Glutamatergic neuron (in vitro differentiated cells): ENCODE results near the gene ENDOV. TPM values are rescaled to one million over a fixed set of nuclear protein-coding genes. Genes with fewer than 3 reads are reported as not detected.

Experiments used
- DNase-seq: peaks from one replicate; pipeline ENCODE4 v3.0.0; 2022
- H3K27ac Mint-ChIP-seq: one replicate; pipeline ENCODE4 v1.8.0; 2020; ENCODE audit warnings: mild to moderate bottlenecking, mixed read lengths, inconsistent platforms; ENCODE audit not compliant: unreplicated experiment
- H3K27me3 Mint-ChIP-seq: one replicate; pipeline ENCODE4 v1.8.0; 2020; ENCODE audit warnings: mild to moderate bottlenecking, moderate library complexity, mixed read lengths, inconsistent platforms; ENCODE audit not compliant: unreplicated experiment
- H3K36me3 Mint-ChIP-seq: one replicate; pipeline ENCODE4 v1.8.0; 2020; ENCODE audit warnings: mild to moderate bottlenecking, mixed read lengths, inconsistent platforms; ENCODE audit not compliant: unreplicated experiment
- H3K4me1 Mint-ChIP-seq: one replicate; pipeline ENCODE4 v1.8.0; 2020; ENCODE audit warnings: mild to moderate bottlenecking, low read depth, mixed read lengths, inconsistent platforms; ENCODE audit not compliant: unreplicated experiment
- H3K4me3 Mint-ChIP-seq: one replicate; pipeline ENCODE4 v1.8.0; 2020; ENCODE audit warnings: mild to moderate bottlenecking, mixed read lengths, inconsistent platforms; ENCODE audit not compliant: unreplicated experiment
- H3K9me3 Mint-ChIP-seq: one replicate; pipeline ENCODE4 v1.8.0; 2020; ENCODE audit warnings: mild to moderate bottlenecking, moderate library complexity, mixed read lengths, inconsistent platforms; ENCODE audit not compliant: unreplicated experiment
- total RNA-seq: library from RNA; stranded (reverse); fragmentation: NEBNext Ultra II Directional; extraction: Animal tissue kit (Norgen Biotek cat#: 25700); gene quantifications from one replicate; pipeline ENCODE4 v1.2.1, GENCODE V29; 2021; ENCODE audit not compliant: unreplicated experiment
- TF ChIP-seq, protein P1 (sequence below): fragments of 200-600 bp; sonication (generic); IDR thresholded peaks from one replicate; pipeline ENCODE4 v1.5.0; 2021; ENCODE audit not compliant: partially characterized antibody, unreplicated experiment

Gene ENDOV
- total RNA-seq, 1 donor from 2014 or later, result 42.1 TPM

DNA sequence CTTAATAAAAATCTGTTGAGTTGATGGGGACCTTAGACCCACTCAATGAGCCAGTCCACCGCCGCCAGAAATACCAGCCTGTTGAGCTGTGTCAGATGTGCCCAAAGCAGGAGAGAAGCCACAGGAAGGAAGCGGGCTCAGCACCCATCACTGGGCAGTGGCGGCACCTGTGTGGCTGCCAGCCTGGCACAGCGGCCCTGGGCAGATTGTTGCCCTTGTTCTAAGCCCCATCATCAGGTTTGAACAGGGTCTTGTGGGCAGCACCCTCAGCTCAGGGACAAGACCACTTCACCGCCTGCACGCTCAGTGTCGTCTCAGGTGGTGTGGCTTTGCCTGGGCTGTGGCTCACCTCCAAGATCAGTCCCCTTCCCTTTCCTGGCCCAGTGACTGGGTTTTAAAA lies 9.3 kb downstream of the ENDOV start:
- Mint-ChIP-seq H3K27me3 (peaks cover 8% of the 10 kb centered on the region), H3K4me1 (peaks cover 7% of the 10 kb centered on the region), H3K27ac (no peak overlapping the region), H3K9me3 (peaks cover 5% of the 10 kb centered on the region), H3K4me3 (no peak overlapping the region), H3K36me3 (no peaks in the 10 kb centered on the region)
- no peak for DNase-seq
- TF ChIP-seq, protein P1, sequence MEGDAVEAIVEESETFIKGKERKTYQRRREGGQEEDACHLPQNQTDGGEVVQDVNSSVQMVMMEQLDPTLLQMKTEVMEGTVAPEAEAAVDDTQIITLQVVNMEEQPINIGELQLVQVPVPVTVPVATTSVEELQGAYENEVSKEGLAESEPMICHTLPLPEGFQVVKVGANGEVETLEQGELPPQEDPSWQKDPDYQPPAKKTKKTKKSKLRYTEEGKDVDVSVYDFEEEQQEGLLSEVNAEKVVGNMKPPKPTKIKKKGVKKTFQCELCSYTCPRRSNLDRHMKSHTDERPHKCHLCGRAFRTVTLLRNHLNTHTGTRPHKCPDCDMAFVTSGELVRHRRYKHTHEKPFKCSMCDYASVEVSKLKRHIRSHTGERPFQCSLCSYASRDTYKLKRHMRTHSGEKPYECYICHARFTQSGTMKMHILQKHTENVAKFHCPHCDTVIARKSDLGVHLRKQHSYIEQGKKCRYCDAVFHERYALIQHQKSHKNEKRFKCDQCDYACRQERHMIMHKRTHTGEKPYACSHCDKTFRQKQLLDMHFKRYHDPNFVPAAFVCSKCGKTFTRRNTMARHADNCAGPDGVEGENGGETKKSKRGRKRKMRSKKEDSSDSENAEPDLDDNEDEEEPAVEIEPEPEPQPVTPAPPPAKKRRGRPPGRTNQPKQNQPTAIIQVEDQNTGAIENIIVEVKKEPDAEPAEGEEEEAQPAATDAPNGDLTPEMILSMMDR, result no peak

DNA sequence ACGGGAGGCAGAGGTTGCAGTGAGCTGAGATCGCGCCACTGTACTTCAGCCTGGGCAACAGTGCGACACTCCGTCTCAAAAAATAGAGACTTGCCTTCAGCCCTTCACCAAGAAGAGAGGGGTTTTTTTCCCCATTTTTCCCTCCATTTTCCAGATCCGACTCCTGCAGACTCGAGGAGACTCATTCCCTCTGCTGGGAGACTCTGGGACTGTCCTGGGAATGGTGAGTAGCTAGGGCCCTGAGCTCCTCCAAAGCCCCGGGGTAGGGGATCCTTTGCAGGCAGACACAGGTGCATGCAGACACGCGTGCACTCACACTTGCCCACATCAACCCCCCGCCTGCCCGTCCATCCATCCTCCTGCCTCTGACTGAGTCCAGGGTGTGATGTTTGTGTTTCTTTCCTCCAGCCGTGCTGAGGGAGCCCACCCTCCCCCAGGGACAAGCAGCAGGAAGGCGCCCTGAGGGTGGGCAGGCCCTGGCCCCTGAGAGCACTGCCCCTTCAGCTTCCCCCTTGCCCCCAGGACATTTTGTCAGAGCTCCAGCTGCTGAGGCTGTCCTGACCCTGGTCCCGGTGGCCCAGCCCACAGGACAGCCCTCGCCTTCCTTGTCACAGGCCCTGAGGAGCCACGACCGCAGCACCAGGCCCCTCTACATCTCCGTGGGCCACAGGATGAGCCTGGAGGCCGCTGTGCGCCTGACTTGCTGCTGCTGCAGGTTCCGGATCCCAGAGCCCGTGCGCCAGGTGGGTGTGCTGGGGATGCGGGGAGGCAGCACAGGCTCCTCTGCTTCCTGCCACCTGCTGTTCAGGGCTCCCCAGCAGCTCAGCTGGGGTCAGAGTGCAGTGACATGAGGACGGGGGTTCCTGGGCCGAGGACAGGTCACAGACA lies 10.2 kb downstream of the ENDOV start:
- H3K27ac Mint-ChIP-seq, result no peak overlapping the region
- TF ChIP-seq, protein P1, result no peak
- peaks cover 3% of the 10 kb centered on the region for H3K9me3 Mint-ChIP-seq
- DNase-seq, result no peak
- no peak overlapping the region for H3K4me3 Mint-ChIP-seq
- peaks cover 6% of the 10 kb centered on the region for H3K27me3 Mint-ChIP-seq
- no peaks in the 10 kb centered on the region for H3K36me3 Mint-ChIP-seq
- peaks cover 2% of the 10 kb centered on the region for H3K4me1 Mint-ChIP-seq

DNA sequence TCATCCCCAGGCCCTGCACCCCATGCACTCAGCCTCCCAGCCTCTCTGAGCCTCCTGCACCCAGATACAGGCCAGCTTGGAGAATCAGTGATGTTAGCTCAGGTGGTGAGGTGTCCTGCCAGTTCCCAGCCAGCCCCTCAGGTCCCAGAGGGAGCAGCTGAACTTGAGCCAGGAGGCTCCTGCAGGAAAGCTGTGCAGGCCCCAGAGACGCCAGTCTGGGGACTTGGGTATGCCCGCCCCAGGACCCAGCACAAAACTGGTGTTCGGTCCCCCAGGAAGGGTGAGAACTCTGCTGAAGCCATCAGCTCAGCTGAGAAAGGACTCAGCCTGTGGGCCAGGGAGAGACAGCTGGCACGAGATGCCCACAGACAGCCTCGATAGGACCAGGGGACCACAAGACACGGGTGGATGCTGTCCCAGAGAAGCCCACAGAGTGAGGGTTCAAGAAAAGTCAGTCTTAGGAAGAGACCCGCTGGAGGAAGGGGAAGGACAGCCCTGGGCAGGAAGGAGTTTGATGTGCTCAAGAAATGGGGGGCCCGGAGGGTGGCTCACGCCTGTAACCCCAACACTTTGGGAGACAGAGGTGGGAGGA lies 11.0 kb downstream of the ENDOV start:
- Mint-ChIP-seq H3K27me3 (peaks cover 6% of the 10 kb centered on the region), H3K36me3 (no peaks in the 10 kb centered on the region), H3K4me3 (no peak overlapping the region), H3K4me1 (peaks cover 2% of the 10 kb centered on the region), H3K9me3 (no peaks in the 10 kb centered on the region), H3K27ac (no peak overlapping the region)
- TF ChIP-seq, protein P1, result no peak
- no peak for DNase-seq

DNA sequence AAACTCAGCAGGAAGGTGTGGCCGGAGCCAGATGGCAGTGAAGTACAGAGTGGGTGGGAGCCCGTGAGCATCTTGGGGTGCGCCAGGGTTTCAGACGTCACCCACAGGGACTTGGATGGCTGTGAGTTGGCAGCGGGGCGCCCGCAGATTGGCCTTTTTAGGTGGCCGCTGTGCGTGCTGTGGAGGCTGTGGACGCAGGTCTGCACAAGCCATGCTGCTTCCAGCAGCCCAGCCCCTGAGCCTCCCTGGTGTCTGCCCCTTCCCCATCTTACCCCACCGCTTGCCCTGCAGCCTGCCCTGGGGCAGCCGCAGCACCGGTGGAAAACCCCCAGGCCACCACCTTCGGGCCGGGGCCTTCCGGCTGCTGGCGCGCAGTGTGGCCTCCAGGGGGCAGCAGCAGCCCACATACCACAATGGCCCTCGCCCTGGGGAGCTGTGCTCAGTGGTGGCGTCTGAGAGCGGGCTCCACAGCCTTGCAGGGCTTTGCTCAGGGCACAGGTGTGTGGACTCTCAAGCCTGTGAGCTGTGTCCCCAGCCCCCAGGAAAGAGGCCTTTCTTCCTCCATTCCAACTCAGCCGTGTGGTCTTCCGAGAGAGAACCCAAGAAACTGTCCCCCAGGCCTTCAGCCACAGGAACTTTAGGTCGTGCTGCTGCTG lies 11.8 kb downstream of the ENDOV start:
- H3K27ac Mint-ChIP-seq, result no peak overlapping the region
- H3K4me3 Mint-ChIP-seq, result no peak overlapping the region
- peaks cover 6% of the 10 kb centered on the region for H3K27me3 Mint-ChIP-seq
- H3K4me1 Mint-ChIP-seq, result peaks cover 2% of the 10 kb centered on the region
- no peaks in the 10 kb centered on the region for H3K9me3 Mint-ChIP-seq
- H3K36me3 Mint-ChIP-seq, result no peaks in the 10 kb centered on the region
- TF ChIP-seq, protein P1, result peak; percentile 97
- peak; percentile 91 for DNase-seq
